GM23338 (cell line): ENCODE data around the gene HYKK. TPM values are rescaled to one million over a fixed set of nuclear protein-coding genes. Genes with fewer than 3 reads are reported as not detected.
A peak's percentile ranks its signal among the peaks of the same experiment; 100 is the strongest.

ENCODE experiments used
- ATAC-seq: fragments of 200-7000 bp; cut with Tn5 transposase; 3 replicates; pipeline ENCODE4 v1.9.1; 2020
- DNase-seq: peaks from one replicate; pipeline ENCODE4 v3.0.0-alpha.2; 2015; ENCODE audit warnings: low spot score
- H2AFZ ChIP-seq: fragments of 200-600 bp; sonication (generic); 2 replicates; pipeline ENCODE4 v1.8.0; 2016; ENCODE audit warnings: antibody characterized with exemption, mild to moderate bottlenecking, moderate library complexity
- H3F3A ChIP-seq: fragments of 200-600 bp; sonication (generic); replicated peaks from 2 replicates; pipeline ENCODE4 v1.8.0; 2017; ENCODE audit warnings: antibody characterized with exemption, mixed run types, low read depth
- H3K27ac ChIP-seq: fragments of 200-600 bp; sonication (generic); 2 replicates; pipeline ENCODE4 v1.6.1; 2016; ENCODE audit warnings: low read depth
- H3K27me3 ChIP-seq: fragments of 200-600 bp; sonication (generic); 2 replicates; pipeline ENCODE4 v1.8.0; 2016; ENCODE audit warnings: mild to moderate bottlenecking, mixed run types, moderate library complexity; ENCODE audit not compliant: insufficient read depth
- H3K36me3 ChIP-seq: fragments of 200-600 bp; sonication (generic); 2 replicates; pipeline ENCODE4 v1.8.0; 2016; ENCODE audit warnings: mild to moderate bottlenecking; ENCODE audit not compliant: insufficient read depth
- H3K4me1 ChIP-seq: fragments of 200-600 bp; sonication (generic); 2 replicates; pipeline ENCODE4 v1.8.0; 2016; ENCODE audit warnings: mild to moderate bottlenecking, moderate library complexity; ENCODE audit not compliant: insufficient read depth
- H3K4me2 ChIP-seq: fragments of 200-600 bp; sonication (generic); 2 replicates; pipeline ENCODE4 v1.7.1; 2017; ENCODE audit warnings: mixed run types
- H3K4me3 ChIP-seq: fragments of 200-600 bp; sonication (generic); 2 replicates; pipeline ENCODE4 v1.6.1; 2016; ENCODE audit warnings: mixed run types
- H3K79me2 ChIP-seq: fragments of 200-600 bp; sonication (generic); replicated peaks from 2 replicates; pipeline ENCODE4 v1.8.0; 2017; ENCODE audit warnings: mild to moderate bottlenecking; ENCODE audit not compliant: insufficient read depth
- H3K9me2 ChIP-seq: fragments of 200-600 bp; sonication (generic); 2 replicates; pipeline ENCODE4 v1.8.0; 2017; ENCODE audit not compliant: insufficient read depth
- H4K20me1 ChIP-seq: fragments of 200-600 bp; sonication (generic); replicated peaks from 2 replicates; pipeline ENCODE4 v1.8.0; 2017; ENCODE audit warnings: mild to moderate bottlenecking; ENCODE audit not compliant: insufficient read depth
- H3K27ac Mint-ChIP-seq: 2 replicates; pipeline ENCODE4 v1.8.0; 2020; ENCODE audit warnings: inconsistent platforms, mild to moderate bottlenecking, moderate library complexity, mixed read lengths
- H3K27me3 Mint-ChIP-seq: 3 replicates; pipeline ENCODE4 v1.8.0; 2022; ENCODE audit warnings: low read depth, mild to moderate bottlenecking, moderate library complexity, mixed read lengths, inconsistent platforms; ENCODE audit not compliant: insufficient read depth, poor library complexity
- H3K36me3 Mint-ChIP-seq: 3 replicates; pipeline ENCODE4 v1.8.0; 2021; ENCODE audit warnings: low read depth, mild to moderate bottlenecking, inconsistent platforms, moderate library complexity, mixed read lengths
- H3K4me1 Mint-ChIP-seq: 3 replicates; pipeline ENCODE4 v1.8.0; 2020; ENCODE audit warnings: mild to moderate bottlenecking, inconsistent platforms, mixed read lengths
- H3K4me3 Mint-ChIP-seq: 3 replicates; pipeline ENCODE4 v1.8.0; 2021; ENCODE audit warnings: moderate library complexity, mild to moderate bottlenecking, inconsistent platforms, mixed read lengths
- H3K9me3 Mint-ChIP-seq: 3 replicates; pipeline ENCODE4 v1.8.0; 2020; ENCODE audit warnings: moderate library complexity, mild to moderate bottlenecking, inconsistent platforms, mixed read lengths
- CREB1 ChIP-seq: fragments of 250-450 bp; sonication (Bioruptor Pico); IDR thresholded peaks from 2 replicates; pipeline ENCODE4 v1.5.0; 2020; ENCODE audit warnings: low read depth, mild to moderate bottlenecking, moderate library complexity
- EZH2 ChIP-seq: fragments of 200-600 bp; sonication (generic); IDR thresholded peaks from one replicate; pipeline ENCODE4 v1.8.0; 2017; ENCODE audit warnings: antibody characterized with exemption, mild to moderate bottlenecking, low read depth; ENCODE audit not compliant: unreplicated experiment
- EZH2phosphoT487 ChIP-seq: fragments of 200-600 bp; sonication (generic); IDR thresholded peaks from one replicate; pipeline ENCODE4 v1.8.1; 2018; ENCODE audit warnings: antibody characterized with exemption; ENCODE audit not compliant: unreplicated experiment
- JUNB ChIP-seq: IDR thresholded peaks from one replicate; pipeline ENCODE4 v1.6.1; 2016; ENCODE audit warnings: antibody characterized with exemption; ENCODE audit not compliant: unreplicated experiment
- NANOG ChIP-seq: IDR thresholded peaks from 2 replicates; pipeline ENCODE4 v1.6.1; 2016; ENCODE audit warnings: antibody characterized with exemption, borderline replicate concordance
- POLR2AphosphoS5 ChIP-seq: IDR thresholded peaks from 2 replicates; pipeline ENCODE4 v1.6.1; 2016; ENCODE audit warnings: antibody characterized with exemption, low read depth
- REST ChIP-seq: IDR thresholded peaks from one replicate; pipeline ENCODE4 v1.6.1; 2018; ENCODE audit warnings: antibody characterized with exemption; ENCODE audit not compliant: unreplicated experiment
- STAT1 ChIP-seq: IDR thresholded peaks from one replicate; pipeline ENCODE4 v1.6.1; 2016; ENCODE audit warnings: antibody characterized with exemption; ENCODE audit not compliant: unreplicated experiment
- ZNF114 ChIP-seq: fragments of 250-450 bp; sonication (Bioruptor Pico); IDR thresholded peaks from 2 replicates; pipeline ENCODE4 v1.5.0; 2020; ENCODE audit warnings: mild to moderate bottlenecking, moderate library complexity
- ZNF331 ChIP-seq: fragments of 250-450 bp; sonication (Bioruptor Pico); IDR thresholded peaks from 2 replicates; pipeline ENCODE4 v1.5.0; 2020; ENCODE audit warnings: low read depth, mild to moderate bottlenecking, moderate library complexity
- ZNF462 ChIP-seq: fragments of 250-450 bp; sonication (Bioruptor Pico); IDR thresholded peaks from 2 replicates; pipeline ENCODE4 v1.5.0; 2020; ENCODE audit warnings: mild to moderate bottlenecking, moderate library complexity
- polyA plus RNA-seq: library from polyadenylated mRNA; unstranded; fragments of >200 nt; fragmentation: Nextera tagmentation; extraction: Ambion mirVana; gene quantifications from 2 replicates; pipeline ENCODE4 v1.2.1, GENCODE V29; 2016
- total RNA-seq: library from RNA; depleted of rRNA; stranded (reverse); fragments of >200 nt; shearing (Covaris generic); gene quantifications from 2 replicates; pipeline ENCODE4 v1.2.3, GENCODE V29; 2014

Gene HYKK
- total and polyA plus RNA-seq, 2 experiments from 2014 or later = 2.9 to 5.5 TPM

GRCh38 chr15:78561490-78561889 lies 54.1 kb downstream of the HYKK start:
- H3K4me3 ChIP-seq = no peak overlapping the region
- Mint-ChIP-seq H3K36me3 (no peaks in the 10 kb centered on the region; the same call in 2 of the 3 replicates), H3K4me3 (no peak overlapping the region), H3K9me3 (no peaks in the 10 kb centered on the region), H3K27ac (no peak overlapping the region), H3K4me1 (peaks cover 17% of the 10 kb centered on the region), H3K27me3 (peaks cover 5% of the 10 kb centered on the region)
- peak overlapping the region; percentile 78 for H2AFZ ChIP-seq
- no peaks in the 10 kb centered on the region for H3K9me2 ChIP-seq
- no peaks in the 10 kb centered on the region; the same call in 1 of the 2 replicates for H3K4me1 ChIP-seq
- peaks cover 2% of the 10 kb centered on the region for H3K79me2 ChIP-seq
- no peak overlapping the region for H3K27ac ChIP-seq
- no peaks in the 10 kb centered on the region for H3K27me3 ChIP-seq
- no peak for TF ChIP-seq EZH2phosphoT487
- no peak for TF ChIP-seq ZNF331 (CRISPR knock-in tag)
- no peak for TF ChIP-seq STAT1
- TF ChIP-seq ZNF114 (CRISPR knock-in tag) = no peak
- TF ChIP-seq EZH2 = no peak
- no peak for DNase-seq
- H3F3A ChIP-seq = peaks cover 7% of the 10 kb centered on the region; the same call in 1 of the 2 replicates
- no peaks in the 10 kb centered on the region for H3K36me3 ChIP-seq
- no peaks in the 10 kb centered on the region for H4K20me1 ChIP-seq
- no peak overlapping the region for H3K4me2 ChIP-seq
- no peak for ATAC-seq

GRCh38 chr15:78563092-78563491 lies 55.7 kb downstream of the HYKK start:
- H3F3A ChIP-seq = peaks cover 7% of the 10 kb centered on the region; the same call in 1 of the 2 replicates
- no peaks in the 10 kb centered on the region for H3K36me3 ChIP-seq
- no peaks in the 10 kb centered on the region for H3K9me2 ChIP-seq
- no peaks in the 10 kb centered on the region for H3K9me3 Mint-ChIP-seq
- no peaks in the 10 kb centered on the region for H3K27me3 ChIP-seq
- no peak for DNase-seq
- no peaks in the 10 kb centered on the region; the same call in 1 of the 2 replicates for H4K20me1 ChIP-seq
- no peak overlapping the region for H3K4me3 Mint-ChIP-seq
- ATAC-seq = no peak
- peaks cover 18% of the 10 kb centered on the region for H3K79me2 ChIP-seq
- no peak overlapping the region for H3K27ac ChIP-seq
- H3K4me2 ChIP-seq = no peak overlapping the region
- peaks cover 8% of the 10 kb centered on the region; the same call in 1 of the 2 replicates for H3K4me1 ChIP-seq
- H3K27me3 Mint-ChIP-seq = peaks cover 5% of the 10 kb centered on the region
- H3K4me1 Mint-ChIP-seq = peaks cover 27% of the 10 kb centered on the region
- no peak overlapping the region for H3K27ac Mint-ChIP-seq
- no peak overlapping the region for H2AFZ ChIP-seq
- no peaks in the 10 kb centered on the region; the same call in 2 of the 3 replicates for H3K36me3 Mint-ChIP-seq
- no peak overlapping the region for H3K4me3 ChIP-seq
- TF ChIP-seq NANOG (no peak), POLR2AphosphoS5 (no peak), JUNB (no peak), REST (no peak), EZH2 (no peak), ZNF462 (CRISPR knock-in tag) (no peak), ZNF114 (CRISPR knock-in tag) (no peak), CREB1 (CRISPR knock-in tag) (no peak), STAT1 (no peak), ZNF331 (CRISPR knock-in tag) (no peak)
